NCI-H524 treated with DMSO at 0.1 percent for 48 hours (cell line): ENCODE measurements around the gene MBP.

Experiments
- DNase-seq: peaks from one replicate; lab custom pipeline; 2025; lab: John Stamatoyannopoulos, UW

Gene MBP

GRCh38 chr18:77047803-77048419, 84.7 kb downstream of the MBP start:
- no peak for DNase-seq

- DNase-seq, result no peak
Observed at GRCh38 chr18:77046994-77047393, 85.6 kb downstream of the MBP start.

- no peak for DNase-seq
Observed at GRCh38 chr18:77046409-77046808, 86.2 kb downstream of the MBP start.

GRCh38 chr18:77045677-77046076, 86.9 kb downstream of the MBP start:
- no peak for DNase-seq

GRCh38 chr18:77044866-77045664, 87.5 kb downstream of the MBP start:
- DNase-seq, result no peak

- DNase-seq, result no peak
Observed at GRCh38 chr18:77043541-77044280, 88.9 kb downstream of the MBP start.

GRCh38 chr18:77042583-77042982, 90.0 kb downstream of the MBP start:
- no peak for DNase-seq

- no peak for DNase-seq
Observed at GRCh38 chr18:77039196-77040130, 93.1 kb downstream of the MBP start.

- DNase-seq, result no peak
Observed at GRCh38 chr18:77038182-77038858, 94.3 kb downstream of the MBP start.

- DNase-seq, result no peak
Observed at GRCh38 chr18:77037567-77037966, 95.0 kb downstream of the MBP start.

- DNase-seq, result no peak
Observed at GRCh38 chr18:77035380-77036187, 97.0 kb downstream of the MBP start.

- DNase-seq, result no peak
Observed at GRCh38 chr18:77033575-77033974, 99.0 kb downstream of the MBP start.

- DNase-seq, result no peak
Observed at GRCh38 chr18:77032181-77032701, 100.3 kb downstream of the MBP start.

- no peak for DNase-seq
Observed at GRCh38 chr18:77031662-77032061, 100.9 kb downstream of the MBP start.

- DNase-seq, result no peak
Observed at GRCh38 chr18:77030201-77030600, 102.4 kb downstream of the MBP start.

GRCh38 chr18:77025831-77026363, 106.7 kb downstream of the MBP start:
- DNase-seq, result no peak

- DNase-seq, result no peak
Observed at GRCh38 chr18:77025123-77025522, 107.5 kb downstream of the MBP start.

- DNase-seq, result no peak
Observed at GRCh38 chr18:77024476-77024875, 108.1 kb downstream of the MBP start.

- DNase-seq, result no peak
Observed at GRCh38 chr18:77023102-77023782, 109.3 kb downstream of the MBP start.
